ENCODE measurements around the gene NPAS1.

The NPAS1 gene

GRCh38 chr19:47021536-47022139 is 2.0 kb downstream of the NPAS1 start:
- DNase-seq, result no peak

DNA sequence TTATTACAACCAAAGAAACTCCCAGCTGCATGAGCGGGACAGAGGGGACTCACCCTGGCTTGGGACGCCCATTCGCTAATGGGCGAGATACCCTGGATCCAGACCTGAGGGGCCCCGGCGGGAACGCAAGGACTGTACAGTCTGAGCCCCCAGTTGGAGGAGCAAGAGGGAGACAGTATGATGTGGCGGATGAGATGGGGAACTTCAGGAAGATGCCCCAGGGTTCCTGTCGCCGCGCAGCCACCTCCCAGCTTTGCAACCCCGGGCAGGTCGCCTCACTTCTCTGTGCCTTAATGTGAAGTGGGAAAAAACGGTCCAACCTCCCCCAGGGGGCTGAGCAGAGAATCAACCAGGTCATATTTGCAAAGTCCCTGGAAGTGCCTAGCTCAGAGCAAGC is 2.5 kb downstream of the NPAS1 start:
- no peak for DNase-seq

- DNase-seq, result no peak
Measured at GRCh38 chr19:47022541-47023447, 3.2 kb downstream of the NPAS1 start.

GRCh38 chr19:47023448-47023794 is 3.8 kb downstream of the NPAS1 start:
- no peak for DNase-seq

GRCh38 chr19:47024502-47024901 is 4.9 kb downstream of the NPAS1 start:
- no peak for DNase-seq

- DNase-seq, result no peak
Measured at GRCh38 chr19:47026156-47026555, 6.5 kb downstream of the NPAS1 start.

DNA sequence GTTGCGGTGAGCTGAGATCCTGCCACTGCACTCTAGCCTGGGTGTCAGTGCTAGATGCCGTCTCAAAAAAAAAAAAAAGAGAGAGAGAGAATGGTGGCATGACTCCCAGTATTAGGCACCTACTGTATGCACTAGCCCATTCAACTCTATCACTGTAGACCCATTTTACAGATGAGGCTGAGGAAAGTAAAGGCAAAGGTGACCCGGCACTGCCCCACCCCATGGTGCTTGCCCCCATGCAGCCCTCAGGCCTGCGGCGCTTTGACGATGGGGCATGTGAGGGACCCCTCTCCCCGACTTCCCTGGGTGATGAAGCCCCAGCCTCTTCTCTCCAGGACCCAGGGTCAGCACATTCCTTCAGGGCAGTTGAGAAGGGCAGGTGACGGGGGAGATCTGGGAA is 7.3 kb downstream of the NPAS1 start:
- DNase-seq, result no peak

- no peak for DNase-seq
Measured at GRCh38 chr19:47027586-47028088, 8.0 kb downstream of the NPAS1 start.

DNA sequence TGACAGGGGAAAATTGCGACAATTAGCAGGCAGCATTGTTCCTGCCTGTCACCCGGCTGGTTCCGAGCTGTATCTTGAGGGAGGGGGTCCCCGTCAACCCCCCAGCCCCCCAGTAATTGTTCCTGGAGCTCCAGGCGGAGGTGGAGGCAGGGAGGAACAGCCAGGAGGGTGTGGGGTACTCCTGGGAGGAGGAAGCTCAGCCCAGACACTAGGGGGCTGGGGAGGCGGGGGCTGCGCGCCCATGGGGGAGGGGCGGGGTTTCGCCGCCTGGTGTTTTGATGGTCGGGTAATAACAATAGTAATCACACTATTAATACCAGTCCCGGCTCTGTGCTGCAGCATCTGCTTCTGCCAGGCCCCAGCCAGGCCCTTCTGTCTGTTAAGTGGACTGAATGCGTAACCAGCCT is 8.6 kb downstream of the NPAS1 start:
- no peak for DNase-seq

DNA sequence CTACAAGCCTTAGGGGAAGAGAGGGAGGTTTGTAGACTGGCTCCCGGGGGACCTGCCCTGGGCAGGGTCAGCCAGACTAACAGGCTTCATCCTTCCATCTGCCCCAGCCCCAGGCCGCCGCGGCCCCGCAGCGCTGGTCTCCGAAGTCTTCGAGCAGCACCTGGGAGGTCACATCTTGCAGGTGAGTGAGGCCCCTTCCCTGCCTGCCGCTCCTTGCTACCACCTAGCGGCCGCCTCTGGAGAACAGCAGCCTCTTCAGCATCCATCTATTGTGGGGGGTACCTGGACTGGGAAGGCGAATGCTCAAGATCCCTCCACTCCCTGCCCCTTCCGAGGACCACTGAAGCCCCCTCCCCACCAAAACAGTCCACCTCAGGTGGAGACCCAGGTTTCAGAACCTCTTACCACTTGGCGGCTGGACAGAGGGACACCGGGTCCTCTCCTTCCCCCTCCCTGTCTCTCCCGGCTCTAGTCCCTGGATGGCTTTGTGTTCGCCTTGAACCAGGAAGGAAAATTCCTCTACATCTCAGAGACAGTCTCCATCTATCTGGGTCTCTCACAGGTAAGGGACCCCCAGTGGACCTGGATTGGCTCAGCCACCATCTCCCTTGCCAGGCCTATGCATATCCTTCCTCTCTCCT is 12.7 kb downstream of the NPAS1 start:
- DNase-seq, result peak; percentile 54

DNA sequence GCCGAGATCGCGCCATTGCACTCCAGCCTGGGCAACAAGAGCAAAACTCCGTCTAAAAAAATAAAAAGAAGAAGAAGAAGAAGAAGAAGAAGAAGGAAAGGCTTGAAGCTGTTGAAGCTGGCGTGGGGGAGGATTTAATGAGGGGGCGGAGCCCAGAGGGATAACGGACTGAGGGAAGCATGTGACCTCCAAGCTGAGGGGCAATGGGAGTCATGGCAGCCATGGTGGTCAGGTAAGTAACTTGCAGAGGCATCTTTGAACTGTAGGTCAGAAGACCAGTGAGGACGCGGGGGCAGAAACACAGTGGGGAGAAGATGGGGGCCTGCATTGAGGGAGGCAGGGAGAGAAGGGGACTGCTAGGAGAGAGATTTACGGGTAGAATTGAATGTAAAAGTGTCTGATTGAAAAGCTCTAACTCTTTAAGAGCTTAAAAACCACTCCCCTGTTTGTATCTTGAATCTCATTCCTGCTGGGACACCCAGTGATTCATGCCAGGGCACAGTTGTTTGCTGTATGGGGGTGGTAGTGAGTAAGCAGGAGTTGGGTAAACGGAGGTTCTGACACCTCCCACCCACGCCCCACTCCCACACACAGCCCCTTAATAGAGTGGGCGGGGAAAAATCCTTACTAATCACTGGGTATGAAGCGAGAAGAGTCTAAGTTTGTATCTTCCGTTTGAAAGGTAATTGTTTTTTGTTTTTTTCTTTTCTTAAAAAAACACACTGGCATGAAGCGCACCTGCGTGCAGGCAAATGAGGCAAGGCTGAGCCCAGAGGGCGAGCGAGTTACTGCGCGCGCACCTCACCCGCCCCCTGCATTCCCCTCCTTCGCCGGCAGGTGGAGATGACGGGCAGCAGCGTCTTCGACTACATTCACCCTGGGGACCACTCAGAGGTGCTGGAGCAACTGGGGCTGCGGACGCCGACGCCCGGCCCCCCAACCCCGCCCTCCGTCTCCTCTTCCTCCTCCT is 15.8 kb downstream of the NPAS1 start:
- peak; percentile 81 for DNase-seq

DNA sequence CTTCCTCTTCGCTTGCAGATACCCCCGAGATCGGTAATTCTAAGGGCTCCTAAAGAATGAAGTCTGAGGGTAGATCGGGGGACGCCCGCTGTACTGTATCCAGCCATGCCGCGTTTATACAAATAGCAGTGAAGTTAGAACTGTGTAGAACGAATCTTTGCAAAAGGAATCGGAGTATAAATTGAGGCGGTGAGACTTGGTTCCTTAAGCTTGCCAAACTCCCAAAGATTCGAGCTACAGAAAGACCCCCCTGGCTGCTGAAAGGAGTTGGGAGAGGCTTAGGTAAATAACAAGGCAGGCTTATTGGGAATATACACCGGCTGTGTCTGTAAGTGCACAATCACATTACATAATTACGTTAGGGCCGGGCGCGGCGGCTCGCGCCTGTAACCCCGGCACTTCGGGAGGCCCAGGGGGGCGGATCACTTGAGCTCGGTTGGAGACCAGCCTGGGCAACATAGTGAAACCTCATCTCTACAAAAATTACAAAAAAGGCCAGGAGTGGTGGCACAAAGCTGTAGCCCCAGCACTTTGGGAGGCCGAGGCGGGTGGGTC is 16.5 kb downstream of the NPAS1 start:
- peak; percentile 39 for DNase-seq

DNA sequence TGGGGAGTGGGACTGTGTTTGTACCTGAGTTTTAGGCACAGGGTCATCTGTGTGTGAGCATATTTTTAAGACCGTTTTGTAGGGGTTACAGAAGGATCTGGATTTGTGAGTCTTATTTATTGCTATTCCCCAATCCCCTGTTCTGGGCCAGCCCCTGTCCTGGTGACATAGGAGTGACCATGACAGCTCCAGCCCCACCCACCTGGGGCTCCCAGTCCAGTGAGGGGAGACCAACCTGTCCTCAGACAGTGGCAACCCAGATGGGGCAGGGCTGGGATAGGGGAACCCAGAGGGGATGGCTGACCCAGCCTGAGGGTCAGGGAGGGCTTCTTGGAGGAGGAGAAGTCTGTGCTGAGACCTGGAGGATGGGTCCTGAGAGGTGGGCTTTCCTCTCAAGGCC is 18.1 kb downstream of the NPAS1 start:
- no peak for DNase-seq

DNA sequence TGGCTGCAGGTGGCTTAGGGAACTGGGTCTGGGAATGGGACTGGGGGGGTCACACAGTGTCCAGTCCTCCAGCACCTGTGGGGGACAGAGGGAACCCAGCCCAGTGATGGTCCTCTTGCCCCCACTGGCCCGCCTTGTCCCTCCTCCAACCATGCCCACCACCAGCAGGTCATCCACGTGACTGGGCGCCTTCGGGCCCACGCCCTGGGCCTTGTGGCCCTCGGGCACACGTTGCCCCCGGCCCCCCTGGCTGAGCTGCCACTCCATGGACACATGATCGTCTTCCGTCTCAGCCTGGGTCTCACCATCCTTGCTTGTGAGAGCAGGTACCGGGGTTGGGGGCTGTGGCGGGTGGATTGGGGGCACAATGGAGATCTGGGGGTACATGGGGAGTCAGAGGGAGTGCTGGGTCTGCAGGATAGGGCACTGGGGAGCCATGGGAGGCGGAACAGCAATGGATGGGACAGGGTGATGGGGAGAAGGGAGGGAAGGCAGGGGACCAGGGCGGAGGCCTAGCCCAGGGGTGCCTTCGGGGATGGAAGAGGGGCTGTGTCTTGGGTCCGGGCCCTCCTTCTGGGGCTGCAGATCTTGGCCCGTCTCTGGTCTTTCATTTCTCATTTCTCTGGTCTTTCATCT is 19.7 kb downstream of the NPAS1 start:
- no peak for DNase-seq

DNA sequence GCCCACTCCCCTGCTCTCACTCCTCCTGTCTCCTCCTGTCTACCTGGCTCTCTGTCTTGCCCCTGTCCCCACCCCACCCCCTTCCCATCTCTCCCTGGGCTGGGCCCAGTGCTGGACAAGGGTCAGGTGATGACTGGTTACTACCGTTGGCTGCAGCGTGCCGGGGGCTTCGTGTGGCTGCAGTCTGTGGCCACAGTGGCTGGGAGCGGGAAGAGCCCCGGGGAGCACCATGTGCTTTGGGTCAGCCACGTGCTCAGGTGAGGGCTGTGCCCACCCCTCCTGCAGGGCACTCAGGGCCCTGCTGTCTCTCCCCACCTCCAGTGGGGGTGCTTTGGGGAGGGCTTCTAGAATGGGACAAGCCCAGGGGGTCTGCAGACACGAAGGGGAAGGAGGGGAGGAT is 21.2 kb downstream of the NPAS1 start:
- no peak for DNase-seq

DNA sequence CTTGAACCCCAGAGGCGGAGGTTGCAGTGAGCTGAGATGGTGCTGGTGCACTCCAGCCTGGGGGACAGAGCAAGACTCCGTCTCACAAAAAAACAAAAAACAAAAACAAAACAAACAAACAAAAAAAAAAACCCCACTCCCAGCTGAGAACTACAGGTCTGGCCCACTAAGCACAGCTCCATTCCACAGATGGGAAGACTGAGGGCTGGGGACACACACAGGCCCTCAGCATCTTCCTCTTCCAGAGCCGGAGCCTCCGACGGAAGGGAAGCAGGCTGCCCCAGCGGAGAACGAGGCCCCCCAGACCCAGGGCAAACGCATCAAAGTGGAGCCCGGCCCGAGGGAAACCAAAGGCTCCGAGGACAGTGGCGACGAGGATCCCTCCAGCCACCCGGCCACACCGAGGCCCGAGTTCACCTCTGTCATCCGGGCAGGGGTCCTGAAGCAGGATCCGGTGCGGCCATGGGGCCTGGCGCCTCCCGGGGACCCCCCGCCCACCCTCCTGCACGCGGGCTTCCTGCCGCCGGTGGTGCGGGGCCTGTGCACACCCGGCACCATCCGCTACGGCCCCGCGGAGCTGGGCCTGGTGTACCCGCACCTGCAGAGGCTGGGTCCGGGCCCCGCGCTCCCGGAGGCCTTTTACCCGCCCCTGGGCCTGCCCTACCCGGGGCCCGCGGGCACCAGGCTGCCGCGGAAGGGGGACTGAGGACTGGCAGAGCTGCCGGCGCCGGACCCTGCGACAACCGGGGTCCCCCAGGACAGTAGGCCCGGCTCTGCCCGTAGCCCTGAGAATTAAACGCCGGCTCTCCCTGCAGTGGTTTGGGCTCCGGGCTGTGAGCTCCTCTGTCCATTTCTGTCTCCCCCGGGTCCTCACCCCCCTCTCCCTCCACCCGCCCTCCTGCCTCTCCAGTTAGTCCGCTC is 25.6 kb downstream of the NPAS1 start:
- no peak for DNase-seq

DNA sequence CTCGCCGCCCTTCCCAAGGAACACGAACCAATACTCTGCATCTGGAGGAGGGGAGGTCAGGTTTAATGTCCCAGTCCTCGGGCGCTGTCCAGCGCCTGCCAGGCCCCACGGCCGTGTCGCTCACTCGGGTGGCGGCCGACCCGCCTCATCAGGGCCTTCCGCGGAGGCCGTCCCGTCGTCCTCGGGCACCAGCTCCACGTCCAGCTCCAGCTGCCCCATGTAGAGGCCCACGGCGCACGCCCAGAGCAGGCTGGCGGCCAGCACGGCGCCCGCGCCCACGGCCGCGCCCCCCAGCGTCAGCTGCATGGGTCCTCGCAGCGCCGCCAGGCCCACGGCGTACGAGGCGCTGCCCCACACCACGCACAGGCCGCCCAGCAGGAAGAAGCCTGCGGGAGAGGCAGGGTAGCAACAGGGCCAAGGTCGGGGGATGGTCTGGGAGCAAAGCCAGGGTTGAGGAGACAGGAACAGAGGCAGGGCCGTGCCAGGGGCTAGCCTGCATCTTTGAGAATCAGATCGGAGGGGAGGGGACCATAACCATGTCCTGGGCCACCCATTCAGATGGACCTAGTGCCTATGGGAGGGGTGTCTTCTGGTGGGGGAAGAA is 26.3 kb downstream of the NPAS1 start:
- no peak for DNase-seq

DNA sequence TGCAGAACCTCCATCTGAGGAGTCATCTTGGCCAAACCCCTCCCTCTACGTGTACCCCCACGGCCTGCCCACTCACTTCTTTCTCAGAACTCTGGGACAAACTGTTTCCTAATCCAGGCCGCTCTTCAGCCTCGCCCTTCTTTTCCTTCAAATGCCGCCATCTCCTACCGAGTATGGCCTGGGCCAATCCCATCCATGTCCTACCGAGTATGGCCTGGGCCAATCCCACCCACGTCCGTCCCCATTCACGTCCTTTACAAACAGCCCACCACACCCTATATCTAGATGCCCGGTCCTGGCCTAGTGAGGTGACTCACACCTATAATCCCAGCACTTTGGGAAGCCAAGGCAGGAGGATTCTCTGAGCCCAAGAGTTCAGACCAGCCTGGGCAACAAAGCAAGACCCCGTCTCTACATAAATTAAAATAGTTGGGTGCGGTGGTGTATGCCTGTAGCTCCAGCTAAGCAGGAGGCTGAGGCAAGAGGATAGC is 27.7 kb downstream of the NPAS1 start:
- DNase-seq, result no peak

DNA sequence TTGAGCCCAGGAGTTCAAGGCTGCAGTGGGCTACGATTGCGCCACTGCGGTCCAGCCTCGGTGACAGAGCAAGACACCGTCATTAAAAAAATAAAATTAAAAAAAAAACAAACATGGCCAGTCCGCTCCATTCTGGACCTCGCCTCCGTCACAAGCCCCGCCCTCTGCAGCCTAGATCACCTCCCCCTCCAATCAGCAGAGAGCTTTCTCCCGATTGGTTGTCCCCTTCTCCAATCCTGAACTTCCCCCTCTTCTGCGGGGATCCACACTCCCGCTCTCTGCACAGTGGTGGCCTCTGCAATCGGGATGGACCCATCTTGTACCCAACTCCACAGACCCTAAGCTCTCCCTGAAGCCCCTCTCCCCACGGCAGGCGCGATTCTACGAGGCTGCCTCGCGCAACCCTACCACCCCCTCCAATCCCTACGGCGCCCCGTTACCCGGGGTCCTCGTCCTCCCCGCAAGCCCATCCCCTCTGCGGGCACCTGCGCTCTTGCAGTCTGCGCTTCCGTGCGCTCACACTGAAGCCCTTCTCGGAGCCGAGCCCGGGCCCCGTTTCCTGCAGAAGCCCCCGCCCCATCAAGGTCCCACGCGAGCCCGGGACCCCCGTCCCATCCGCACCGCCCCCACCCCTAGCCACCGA is 28.2 kb downstream of the NPAS1 start:
- peak; percentile 93 for DNase-seq

- DNase-seq, result no peak
Measured at GRCh38 chr19:47049307-47049700, 29.7 kb downstream of the NPAS1 start.

Measured in NCI-H2171 (cell line).